ENCODE data around the gene GLIS1. TPM values are rescaled to one million over a fixed set of nuclear protein-coding genes. Genes with fewer than 3 reads are reported as not detected.

The GLIS1 gene
- total and polyA plus RNA-seq, 4 donors = 0.50 to 3.8 (median 1.4) TPM

DNA sequence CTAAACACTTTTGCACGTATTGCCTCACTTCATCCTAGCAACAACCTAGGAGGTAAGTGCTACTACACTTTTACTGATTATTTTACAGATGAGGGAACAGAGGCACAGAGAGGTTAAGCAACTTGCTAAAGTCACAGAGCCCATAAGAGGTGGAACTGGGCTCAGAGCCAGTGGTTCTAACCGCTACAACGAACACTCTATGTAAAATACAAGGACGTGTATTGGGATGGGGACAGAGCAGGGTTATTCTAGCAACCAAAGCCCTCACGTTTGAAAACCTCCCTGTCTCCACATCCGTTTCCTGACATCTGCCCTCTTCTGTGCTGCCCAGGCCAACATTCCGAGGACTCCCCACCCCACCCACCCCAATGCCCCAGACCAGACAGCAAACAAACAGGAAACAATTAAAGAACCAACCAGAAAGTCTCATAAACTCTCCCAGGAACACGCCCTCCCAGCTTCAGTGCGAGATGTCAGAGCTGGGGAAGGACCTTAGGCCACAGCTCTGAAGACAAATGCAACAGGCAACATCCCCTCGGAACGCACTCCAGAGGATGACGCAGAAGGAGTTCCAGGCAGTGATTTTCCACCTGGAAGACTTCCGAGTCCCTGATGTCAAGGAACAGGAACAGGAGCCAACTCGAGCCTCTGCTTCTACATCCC is 41.1 kb downstream of the GLIS1 start:
- H3K27ac ChIP-seq (ENCODE audit: low read depth, low read length) = no peak overlapping the region

DNA sequence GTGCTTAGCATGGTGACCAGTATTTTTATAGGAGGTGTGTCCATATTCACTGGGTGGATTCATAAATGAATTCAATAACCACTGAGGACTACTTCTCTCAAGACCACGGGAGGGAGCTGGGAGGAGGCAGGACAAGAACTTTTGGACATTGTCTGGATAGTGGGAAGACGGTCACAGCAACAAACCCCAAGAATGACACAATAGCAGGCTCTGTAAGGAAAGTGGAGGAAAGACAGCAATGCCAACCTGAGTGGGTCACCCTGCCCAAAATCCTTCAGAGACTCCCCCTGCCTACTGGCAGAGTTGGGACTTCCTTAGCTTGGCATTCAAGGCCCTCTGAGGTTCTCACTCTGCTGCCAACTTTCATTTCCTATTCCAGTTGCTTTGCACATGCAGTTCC is 42.0 kb downstream of the GLIS1 start:
- 83% methylated on average over 1 of the region's 2 CpGs for WGBS (ENCODE audit: insufficient coverage)
- H3K27ac ChIP-seq (ENCODE audit: low read depth, low read length) = no peak overlapping the region
- no peaks in the 10 kb centered on the region for H3K27me3 ChIP-seq (ENCODE audit: control insufficient read depth, insufficient read depth, low read length)
- peaks cover 28% of the 10 kb centered on the region for H3K4me1 ChIP-seq (ENCODE audit: control insufficient read depth, insufficient read depth, low read length)
- no peaks in the 10 kb centered on the region for H3K36me3 ChIP-seq (ENCODE audit: control insufficient read depth, insufficient read depth, low read length)
- no peaks in the 10 kb centered on the region for H3K9me3 ChIP-seq (ENCODE audit: control insufficient read depth, insufficient read depth, low read length)
- DNase-seq (ENCODE audit: low read depth in 4 of 6, low spot score in 6 of 6) = no peak
- H3K4me3 ChIP-seq (ENCODE audit: low read depth, low read length) = no peak overlapping the region

More for the DNA sequence above, 41.1 kb downstream of the GLIS1 start:
- DNase-seq (ENCODE audit: low read depth in 4 of 6, low spot score in 6 of 6) = no peak
- Histone ChIP-seq H3K9me3 (ENCODE audit: control insufficient read depth, insufficient read depth, low read length) (no peaks in the 10 kb centered on the region), H3K27me3 (ENCODE audit: control insufficient read depth, insufficient read depth, low read length) (peaks cover 2% of the 10 kb centered on the region), H3K4me3 (ENCODE audit: low read depth, low read length) (no peak overlapping the region), H3K4me1 (ENCODE audit: control insufficient read depth, insufficient read depth, low read length) (peaks cover 31% of the 10 kb centered on the region), H3K36me3 (ENCODE audit: control insufficient read depth, insufficient read depth, low read length) (no peaks in the 10 kb centered on the region)
- 50% methylated on average over 9 of the region's 14 CpGs for WGBS (ENCODE audit: insufficient coverage)

DNA sequence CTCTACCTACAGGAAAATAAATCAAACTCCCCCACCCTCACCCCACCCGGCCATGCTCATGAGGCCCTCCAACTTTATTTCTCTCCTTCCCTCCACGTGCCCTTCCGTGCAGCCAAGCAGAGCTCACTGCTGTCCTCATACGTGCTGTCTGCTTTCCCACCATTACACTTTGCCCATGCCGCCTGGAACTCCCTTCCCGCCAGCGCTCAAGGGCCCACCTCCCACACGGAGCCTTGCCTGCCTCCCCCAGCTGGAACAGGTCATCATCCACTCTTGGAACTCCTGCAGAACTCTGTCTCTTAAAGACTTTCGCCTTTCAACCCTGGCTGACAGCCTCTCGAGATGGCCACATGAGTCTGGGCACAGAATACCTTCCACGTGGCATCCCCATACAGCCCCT is 42.4 kb downstream of the GLIS1 start:
- Histone ChIP-seq H3K9me3 (ENCODE audit: control insufficient read depth, insufficient read depth, low read length) (no peaks in the 10 kb centered on the region), H3K27me3 (ENCODE audit: control insufficient read depth, insufficient read depth, low read length) (no peaks in the 10 kb centered on the region), H3K36me3 (ENCODE audit: control insufficient read depth, insufficient read depth, low read length) (no peaks in the 10 kb centered on the region), H3K4me1 (ENCODE audit: control insufficient read depth, insufficient read depth, low read length) (peaks cover 28% of the 10 kb centered on the region), H3K27ac (ENCODE audit: low read depth, low read length) (no peak overlapping the region), H3K4me3 (ENCODE audit: low read depth, low read length) (no peak overlapping the region)
- DNase-seq (ENCODE audit: low read depth in 4 of 6, low spot score in 6 of 6) = peak in 1 of 6 donors; percentile 56
- WGBS (ENCODE audit: insufficient coverage) = 65% methylated on average over 8 of the region's 11 CpGs

DNA sequence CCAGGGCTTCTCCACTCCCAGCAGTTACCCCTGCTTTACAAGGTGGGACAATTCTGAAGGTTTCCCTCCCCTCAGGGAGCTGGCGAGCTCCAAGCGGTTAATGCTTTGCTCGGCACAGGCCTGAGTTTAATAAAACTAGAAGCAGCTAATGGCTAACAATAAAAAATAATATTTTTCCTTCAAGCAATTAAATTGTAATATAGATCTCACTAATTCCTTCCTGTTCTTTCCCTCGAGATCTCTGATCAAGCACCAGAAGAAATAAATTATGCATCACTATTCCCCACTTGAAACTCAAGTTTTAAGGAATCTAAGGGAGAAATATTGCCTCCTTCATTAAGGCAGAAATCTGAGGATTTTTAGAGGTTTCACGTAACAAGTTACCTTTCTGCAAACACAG is 42.9 kb downstream of the GLIS1 start:
- Histone ChIP-seq H3K9me3 (ENCODE audit: control insufficient read depth, insufficient read depth, low read length) (no peaks in the 10 kb centered on the region), H3K36me3 (ENCODE audit: control insufficient read depth, insufficient read depth, low read length) (no peaks in the 10 kb centered on the region), H3K4me1 (ENCODE audit: control insufficient read depth, insufficient read depth, low read length) (peaks cover 28% of the 10 kb centered on the region), H3K27ac (ENCODE audit: low read depth, low read length) (no peak overlapping the region), H3K4me3 (ENCODE audit: low read depth, low read length) (no peak overlapping the region), H3K27me3 (ENCODE audit: control insufficient read depth, insufficient read depth, low read length) (no peaks in the 10 kb centered on the region)
- no CpG with 5 or more reads among the region's 5 CpGs for WGBS (ENCODE audit: insufficient coverage)
- peak in 1 of 6 donors; percentile 79 for DNase-seq (ENCODE audit: low read depth in 4 of 6, low spot score in 6 of 6)

DNA sequence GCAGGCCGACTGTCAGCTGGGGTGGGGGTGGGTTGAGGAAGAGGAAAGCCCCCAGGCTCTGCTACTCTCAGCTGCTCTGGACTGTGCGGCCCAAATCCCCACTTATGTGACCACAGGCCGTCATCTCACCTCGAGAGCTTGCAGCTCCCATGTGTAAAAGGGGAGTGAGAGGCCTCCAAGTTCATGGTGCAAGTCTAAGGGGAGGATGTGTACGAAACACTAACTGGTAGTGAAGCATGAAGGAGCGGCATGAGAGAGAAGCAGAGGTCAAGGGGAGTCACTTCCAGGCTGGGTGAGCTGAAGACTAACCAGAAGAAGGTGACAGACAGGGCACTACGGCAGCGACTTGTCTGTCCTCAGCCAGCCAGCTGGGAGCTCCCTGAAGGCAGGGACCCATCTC is 43.8 kb downstream of the GLIS1 start:
- Histone ChIP-seq H3K36me3 (ENCODE audit: control insufficient read depth, insufficient read depth, low read length) (no peaks in the 10 kb centered on the region), H3K4me3 (ENCODE audit: low read depth, low read length) (no peak overlapping the region), H3K4me1 (ENCODE audit: control insufficient read depth, insufficient read depth, low read length) (peaks cover 28% of the 10 kb centered on the region), H3K9me3 (ENCODE audit: control insufficient read depth, insufficient read depth, low read length) (no peaks in the 10 kb centered on the region), H3K27me3 (ENCODE audit: control insufficient read depth, insufficient read depth, low read length) (no peaks in the 10 kb centered on the region), H3K27ac (ENCODE audit: low read depth, low read length) (no peak overlapping the region)
- DNase-seq (ENCODE audit: low read depth in 4 of 6, low spot score in 6 of 6) = no peak
- 88% methylated on average over 4 of the region's 8 CpGs for WGBS (ENCODE audit: insufficient coverage)

DNA sequence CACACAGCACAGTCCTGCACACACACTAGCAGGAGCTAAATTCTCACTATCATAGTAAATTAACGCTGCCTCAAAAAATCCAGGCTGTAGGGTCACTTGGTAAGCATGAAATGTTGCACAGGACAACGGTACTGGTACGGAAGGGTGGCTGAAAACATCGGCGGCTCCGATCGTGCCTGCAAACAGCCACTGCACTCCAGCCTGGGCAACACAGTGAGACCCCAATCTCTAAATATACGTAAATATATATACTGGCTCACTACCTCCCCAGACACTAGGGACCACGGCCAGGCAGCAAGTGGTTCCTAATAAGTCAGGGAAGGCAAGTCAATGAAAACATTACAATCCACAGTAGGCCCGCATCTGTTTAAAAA is 44.3 kb downstream of the GLIS1 start:
- WGBS (ENCODE audit: insufficient coverage) = 85% methylated on average over 7 of the region's 10 CpGs
- no peaks in the 10 kb centered on the region for H3K36me3 ChIP-seq (ENCODE audit: control insufficient read depth, insufficient read depth, low read length)
- no peaks in the 10 kb centered on the region for H3K27me3 ChIP-seq (ENCODE audit: control insufficient read depth, insufficient read depth, low read length)
- no peak overlapping the region for H3K4me3 ChIP-seq (ENCODE audit: low read depth, low read length)
- H3K27ac ChIP-seq (ENCODE audit: low read depth, low read length) = no peak overlapping the region
- peaks cover 28% of the 10 kb centered on the region for H3K4me1 ChIP-seq (ENCODE audit: control insufficient read depth, insufficient read depth, low read length)
- no peaks in the 10 kb centered on the region for H3K9me3 ChIP-seq (ENCODE audit: control insufficient read depth, insufficient read depth, low read length)
- DNase-seq (ENCODE audit: low read depth in 4 of 6, low spot score in 6 of 6) = no peak

DNA sequence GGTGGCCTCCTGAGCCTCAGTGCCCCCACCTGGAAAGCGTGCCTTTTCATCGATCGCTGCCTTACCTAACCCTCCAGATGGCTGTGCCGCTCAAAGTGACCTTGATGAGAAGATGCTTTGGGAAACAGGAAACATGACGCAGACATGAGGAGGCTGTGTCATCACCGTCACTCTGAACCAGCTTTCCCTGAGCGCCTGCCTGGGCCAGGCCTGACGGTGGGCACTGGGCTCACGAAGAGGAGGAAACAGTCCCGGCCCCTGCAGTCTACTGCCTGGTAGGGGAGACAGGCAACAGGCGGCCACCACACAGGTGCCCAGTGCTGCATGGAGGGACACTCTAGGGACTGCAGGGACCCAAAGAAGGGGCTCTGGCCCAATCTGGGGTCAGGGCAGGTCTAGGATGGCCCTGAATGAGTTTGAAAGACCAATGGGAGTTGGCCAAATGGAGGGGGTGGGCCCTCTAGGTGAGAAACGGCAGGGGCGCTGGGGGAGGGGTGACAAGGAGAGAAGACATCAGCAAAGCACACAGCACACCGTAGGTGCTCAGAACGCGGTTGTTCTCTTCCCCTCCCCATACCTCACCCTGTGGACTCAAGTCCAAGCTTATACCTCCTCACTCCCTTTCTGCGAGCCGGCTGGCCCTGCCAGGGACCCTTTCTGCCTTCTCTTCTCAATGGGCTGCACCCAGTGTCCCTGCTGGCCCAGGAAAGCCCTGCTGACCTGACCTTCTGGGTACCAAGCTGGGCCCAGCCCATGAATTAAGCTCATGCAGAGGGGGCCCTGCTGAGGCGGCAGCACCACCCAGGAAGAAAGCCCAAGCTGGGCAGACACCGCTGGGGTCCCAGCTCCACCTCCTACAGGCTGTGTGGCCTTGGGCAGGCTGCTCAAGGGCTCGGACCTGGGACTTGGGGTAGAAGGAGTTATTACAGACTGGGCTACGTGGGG is 44.9 kb downstream of the GLIS1 start:
- Histone ChIP-seq H3K27ac (ENCODE audit: low read depth, low read length) (no peak overlapping the region), H3K4me1 (ENCODE audit: control insufficient read depth, insufficient read depth, low read length) (peaks cover 28% of the 10 kb centered on the region), H3K27me3 (ENCODE audit: control insufficient read depth, insufficient read depth, low read length) (no peaks in the 10 kb centered on the region), H3K4me3 (ENCODE audit: low read depth, low read length) (no peak overlapping the region), H3K9me3 (ENCODE audit: control insufficient read depth, insufficient read depth, low read length) (no peaks in the 10 kb centered on the region), H3K36me3 (ENCODE audit: control insufficient read depth, insufficient read depth, low read length) (no peaks in the 10 kb centered on the region)
- DNase-seq (ENCODE audit: low read depth in 4 of 6, low spot score in 6 of 6) = no peak
- 71% methylated on average over 19 of the region's 22 CpGs for WGBS (ENCODE audit: insufficient coverage)

DNA sequence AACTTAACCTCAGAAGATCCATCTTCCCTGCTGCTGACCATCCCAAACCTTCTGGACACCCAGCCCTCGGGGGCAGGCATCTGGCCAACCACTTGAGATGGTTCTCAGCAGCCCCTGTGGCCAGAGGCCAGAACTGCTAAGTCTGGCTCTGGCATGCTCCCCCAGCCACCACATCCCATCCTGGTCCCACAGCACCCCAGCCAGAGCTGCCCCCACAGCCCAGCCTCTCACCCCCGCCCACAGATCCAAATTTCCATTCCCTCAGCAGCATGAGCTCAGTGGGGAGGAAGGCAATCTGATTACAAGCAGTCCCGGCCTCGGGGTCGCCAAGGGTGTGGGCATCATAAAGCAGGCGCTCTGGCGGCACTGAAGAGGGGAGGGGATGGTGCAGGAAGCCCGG is 45.6 kb downstream of the GLIS1 start:
- 39% methylated on average over 3 of the region's 8 CpGs for WGBS (ENCODE audit: insufficient coverage)
- DNase-seq (ENCODE audit: low read depth in 4 of 6, low spot score in 6 of 6) = no peak
- H3K9me3 ChIP-seq (ENCODE audit: control insufficient read depth, insufficient read depth, low read length) = no peaks in the 10 kb centered on the region
- no peak overlapping the region for H3K4me3 ChIP-seq (ENCODE audit: low read depth, low read length)
- H3K36me3 ChIP-seq (ENCODE audit: control insufficient read depth, insufficient read depth, low read length) = no peaks in the 10 kb centered on the region
- H3K4me1 ChIP-seq (ENCODE audit: control insufficient read depth, insufficient read depth, low read length) = peaks cover 27% of the 10 kb centered on the region
- H3K27me3 ChIP-seq (ENCODE audit: control insufficient read depth, insufficient read depth, low read length) = no peaks in the 10 kb centered on the region
- H3K27ac ChIP-seq (ENCODE audit: low read depth, low read length) = no peak overlapping the region

DNA sequence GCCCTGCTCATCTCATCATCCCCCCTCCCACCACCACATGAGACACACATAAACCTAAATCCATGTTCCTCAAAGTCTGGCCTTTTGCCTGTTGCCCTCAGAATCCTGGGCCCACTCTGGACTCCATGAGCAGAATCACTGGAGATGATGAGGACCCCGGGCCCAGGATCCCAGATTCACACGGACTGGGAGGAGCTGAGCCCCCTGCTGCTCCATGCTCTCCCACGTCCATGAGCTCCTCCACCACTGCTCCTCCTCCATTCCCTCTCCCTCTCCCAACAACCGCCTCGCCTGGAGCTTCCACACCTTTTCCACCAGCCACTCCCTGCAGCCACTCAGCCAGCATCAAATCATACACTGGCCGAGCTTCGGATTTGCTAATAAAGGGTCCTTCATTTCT is 47.6 kb downstream of the GLIS1 start:
- H3K27ac ChIP-seq (ENCODE audit: low read depth, low read length) = no peak overlapping the region
- no peaks in the 10 kb centered on the region for H3K36me3 ChIP-seq (ENCODE audit: control insufficient read depth, insufficient read depth, low read length)
- 79% methylated on average over 7 of the region's 7 CpGs for WGBS (ENCODE audit: insufficient coverage)
- H3K4me3 ChIP-seq (ENCODE audit: low read depth, low read length) = no peak overlapping the region
- no peak for DNase-seq (ENCODE audit: low read depth in 4 of 6, low spot score in 6 of 6)
- H3K9me3 ChIP-seq (ENCODE audit: control insufficient read depth, insufficient read depth, low read length) = no peaks in the 10 kb centered on the region
- peaks cover 39% of the 10 kb centered on the region for H3K4me1 ChIP-seq (ENCODE audit: control insufficient read depth, insufficient read depth, low read length)
- peaks cover 7% of the 10 kb centered on the region for H3K27me3 ChIP-seq (ENCODE audit: control insufficient read depth, insufficient read depth, low read length)

DNA sequence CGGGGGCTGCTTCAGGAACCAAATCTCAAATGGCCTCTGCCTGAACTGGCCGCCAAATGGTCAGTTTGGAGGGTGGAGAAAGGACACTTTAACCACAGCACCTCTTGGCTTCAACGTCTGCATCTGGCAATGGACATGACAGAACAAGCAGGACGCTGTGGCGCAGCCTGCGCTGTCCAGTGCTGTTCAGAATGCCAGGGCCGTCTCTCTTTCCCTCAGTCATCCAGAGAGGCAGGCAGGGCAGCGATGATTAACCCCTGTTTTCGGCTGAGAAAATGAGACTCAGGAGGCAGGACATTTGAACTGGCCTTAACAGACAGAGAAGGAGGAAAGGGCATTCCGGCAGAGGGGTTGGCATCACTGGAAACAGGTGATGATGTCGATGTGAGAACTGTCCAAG is 48.6 kb downstream of the GLIS1 start:
- peaks cover 44% of the 10 kb centered on the region for H3K4me1 ChIP-seq (ENCODE audit: control insufficient read depth, insufficient read depth, low read length)
- WGBS (ENCODE audit: insufficient coverage) = 86% methylated on average over 9 of the region's 11 CpGs
- no peak overlapping the region for H3K4me3 ChIP-seq (ENCODE audit: low read depth, low read length)
- no peaks in the 10 kb centered on the region for H3K9me3 ChIP-seq (ENCODE audit: control insufficient read depth, insufficient read depth, low read length)
- DNase-seq (ENCODE audit: low read depth in 4 of 6, low spot score in 6 of 6) = no peak
- H3K36me3 ChIP-seq (ENCODE audit: control insufficient read depth, insufficient read depth, low read length) = no peaks in the 10 kb centered on the region
- H3K27me3 ChIP-seq (ENCODE audit: control insufficient read depth, insufficient read depth, low read length) = peaks cover 15% of the 10 kb centered on the region
- no peak overlapping the region for H3K27ac ChIP-seq (ENCODE audit: low read depth, low read length)
